ENCODE data around the gene ACTR10.
"Not testable (repeated sequence)": the region's sequence is repeated elsewhere in the genome, so short reads cannot be mapped to it uniquely, and the experiment has no call there.

ACTR10 gene

GRCh38 chr14:58215191-58215914, 15.4 kb downstream of the ACTR10 start:
- in situ Hi-C loops (cut with MboI; ENCODE audit: low sequenced_read_pairs) = no loop called here

GRCh38 chr14:58216544-58216943, 16.6 kb downstream of the ACTR10 start:
- in situ Hi-C loops (cut with MboI; ENCODE audit: low sequenced_read_pairs) = no loop called here

GRCh38 chr14:58227096-58227819, 27.3 kb downstream of the ACTR10 start:
- in situ Hi-C loops (cut with MboI; ENCODE audit: low sequenced_read_pairs) = no loop called here

- in situ Hi-C loops (cut with MboI; ENCODE audit: low sequenced_read_pairs) = no loop called here
These were observed 38.6 kb downstream of the ACTR10 start for GRCh38 chr14:58238252-58239243.

- in situ Hi-C loops (cut with MboI; ENCODE audit: low sequenced_read_pairs) = no loop called here
These were observed 39.6 kb downstream of the ACTR10 start for GRCh38 chr14:58239244-58240195.

- in situ Hi-C loops (cut with MboI; ENCODE audit: low sequenced_read_pairs) = no loop called here
These were observed 44.0 kb downstream of the ACTR10 start for GRCh38 chr14:58243790-58244555.

GRCh38 chr14:58244556-58245387, 44.8 kb downstream of the ACTR10 start, which contains the start of gene PSMA3:
Gene PSMA3, plus strand, starts transcription at chr14:58244843. Its CDS starts 78 bp downstream, at chr14:58244921.
- in situ Hi-C loops (cut with MboI; ENCODE audit: low sequenced_read_pairs) = no loop called here

- in situ Hi-C loops (cut with MboI; ENCODE audit: low sequenced_read_pairs) = no loop called here
These were observed 45.6 kb downstream of the ACTR10 start for GRCh38 chr14:58245562-58245961.

GRCh38 chr14:58249611-58250010, 49.7 kb downstream of the ACTR10 start:
- in situ Hi-C loops (cut with MboI; ENCODE audit: low sequenced_read_pairs) = no loop called here

GRCh38 chr14:58258156-58258555, 58.2 kb downstream of the ACTR10 start:
- in situ Hi-C loops (cut with MboI; ENCODE audit: low sequenced_read_pairs) = no loop called here

GRCh38 chr14:58262005-58262404, 62.1 kb downstream of the ACTR10 start:
- in situ Hi-C loops (cut with MboI; ENCODE audit: low sequenced_read_pairs) = not testable (repeated sequence)

GRCh38 chr14:58265401-58265800, 65.5 kb downstream of the ACTR10 start:
- in situ Hi-C loops (cut with MboI; ENCODE audit: low sequenced_read_pairs) = no loop called here

- in situ Hi-C loops (cut with MboI; ENCODE audit: low sequenced_read_pairs) = no loop called here
These were observed 70.7 kb downstream of the ACTR10 start for GRCh38 chr14:58270628-58271027.

- in situ Hi-C loops (cut with MboI; ENCODE audit: low sequenced_read_pairs) = no loop called here
These were observed 72.8 kb downstream of the ACTR10 start for GRCh38 chr14:58272588-58273372.

- in situ Hi-C loops (cut with MboI; ENCODE audit: low sequenced_read_pairs) = no loop called here
These were observed 74.9 kb downstream of the ACTR10 start for GRCh38 chr14:58274881-58275280.

- in situ Hi-C loops (cut with MboI; ENCODE audit: low sequenced_read_pairs) = no loop called here
These were observed 75.7 kb downstream of the ACTR10 start for GRCh38 chr14:58275527-58276190.

- in situ Hi-C loops (cut with MboI; ENCODE audit: low sequenced_read_pairs) = no loop called here
These were observed 76.3 kb downstream of the ACTR10 start for GRCh38 chr14:58276208-58276607.
